Measurements from ENCODE around the gene PAOX.

GRCh38 chr10:133422223-133422806 lies 43.3 kb downstream of the PAOX start:
- TF ChIP-seq GATA2 (IDR thresholded peaks at IDR 0.05; ENCODE audit: low read depth, low read length) (no peak), GATA3 (IDR thresholded peaks at IDR 0.05; ENCODE audit: low read depth, low read length) (no peak)

Measured in SH-SY5Y (cell line).